ENCODE results near the gene MEX3A.

DNA sequence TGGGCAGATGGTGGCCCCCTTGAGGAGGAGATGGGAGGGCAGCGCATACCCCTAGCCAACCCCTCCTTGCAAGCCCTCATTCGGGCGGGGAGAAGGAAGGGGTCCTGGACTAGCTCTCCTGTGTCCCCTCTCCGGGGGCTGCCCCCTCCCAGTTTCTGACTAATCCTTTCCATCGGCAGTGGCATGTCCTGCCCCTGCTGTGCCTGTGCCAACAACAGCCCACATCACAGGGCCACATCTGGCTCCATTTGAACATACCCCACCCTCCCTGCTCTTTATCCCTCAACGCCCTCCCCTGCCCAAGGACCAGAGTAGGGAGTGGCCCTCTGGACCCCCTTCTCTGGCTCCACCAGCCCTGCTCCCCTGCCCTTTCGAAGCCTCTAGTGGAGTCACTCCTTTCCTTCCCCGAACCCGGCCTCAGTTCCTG lies 21.3 kb upstream of the MEX3A start:
- TF ChIP-seq, protein P1, sequence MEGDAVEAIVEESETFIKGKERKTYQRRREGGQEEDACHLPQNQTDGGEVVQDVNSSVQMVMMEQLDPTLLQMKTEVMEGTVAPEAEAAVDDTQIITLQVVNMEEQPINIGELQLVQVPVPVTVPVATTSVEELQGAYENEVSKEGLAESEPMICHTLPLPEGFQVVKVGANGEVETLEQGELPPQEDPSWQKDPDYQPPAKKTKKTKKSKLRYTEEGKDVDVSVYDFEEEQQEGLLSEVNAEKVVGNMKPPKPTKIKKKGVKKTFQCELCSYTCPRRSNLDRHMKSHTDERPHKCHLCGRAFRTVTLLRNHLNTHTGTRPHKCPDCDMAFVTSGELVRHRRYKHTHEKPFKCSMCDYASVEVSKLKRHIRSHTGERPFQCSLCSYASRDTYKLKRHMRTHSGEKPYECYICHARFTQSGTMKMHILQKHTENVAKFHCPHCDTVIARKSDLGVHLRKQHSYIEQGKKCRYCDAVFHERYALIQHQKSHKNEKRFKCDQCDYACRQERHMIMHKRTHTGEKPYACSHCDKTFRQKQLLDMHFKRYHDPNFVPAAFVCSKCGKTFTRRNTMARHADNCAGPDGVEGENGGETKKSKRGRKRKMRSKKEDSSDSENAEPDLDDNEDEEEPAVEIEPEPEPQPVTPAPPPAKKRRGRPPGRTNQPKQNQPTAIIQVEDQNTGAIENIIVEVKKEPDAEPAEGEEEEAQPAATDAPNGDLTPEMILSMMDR (IDR thresholded peaks at IDR 0.05): no peak
- no peak for TF ChIP-seq HOXA7 (CRISPR knock-in tag; IDR thresholded peaks at IDR 0.05)
- no peak for TF ChIP-seq HDAC2 (IDR thresholded peaks at IDR 0.05)
- no peak for TF ChIP-seq KDM5A (IDR thresholded peaks at IDR 0.05)
- no peak for TF ChIP-seq JUNB (IDR thresholded peaks at IDR 0.05)
- TF ChIP-seq EP300 (IDR thresholded peaks at IDR 0.05): no peak
- no peak for TF ChIP-seq MYC (IDR thresholded peaks at IDR 0.05; ENCODE audit: borderline replicate concordance, low read length)
- TF ChIP-seq HOXB5 (CRISPR knock-in tag; IDR thresholded peaks at IDR 0.05): no peak
- TF ChIP-seq KDM1A (IDR thresholded peaks at IDR 0.05; ENCODE audit: low read depth): no peak
- no peak for TF ChIP-seq MAFK (IDR thresholded peaks at IDR 0.05; ENCODE audit: partially characterized antibody)

Data from A549 (cell line).